ENCODE results near the gene UGT1A9. TPM values are rescaled to one million over a fixed set of nuclear protein-coding genes. Genes with fewer than 3 reads are reported as not detected.

UGT1A9 gene
- total and polyA plus RNA-seq, 2 of the 13 experiments (the other 11 are each of a cell fraction or from before 2014, with no cell fraction given): 0.07 TPM; not detected in 1

GRCh38 chr2:233684640-233685039 lies 12.9 kb downstream of the UGT1A9 start (continued):
- TF ChIP-seq DMTF1 (CRISPR knock-in tag; IDR thresholded peaks at IDR 0.05): no peak

- no peak overlapping the region for H3K27ac ChIP-seq (ENCODE audit: extremely low read length, insufficient read depth, low read length)
Measured at GRCh38 chr2:233686928-233687327, 15.2 kb downstream of the UGT1A9 start.

More at GRCh38 chr2:233686928-233687327, 15.2 kb downstream of the UGT1A9 start:
- no peaks in the 10 kb centered on the region for H3K79me2 ChIP-seq (ENCODE audit: insufficient read depth, low read length)
- no peak for DNase-seq (ENCODE audit: low spot score)
- H3K4me2 ChIP-seq (ENCODE audit: low read depth, low read length): no peak overlapping the region
- H3K27me3 ChIP-seq (ENCODE audit: control insufficient read depth in 1 of 2, insufficient read depth in 2 of 2, low read length in 2 of 2): no peaks in the 10 kb centered on the region
- no peak overlapping the region for H3K9ac ChIP-seq (ENCODE audit: insufficient read depth, low read depth, low read length)
- TF ChIP-seq THAP8 (CRISPR knock-in tag; IDR thresholded peaks at IDR 0.05; ENCODE audit: borderline replicate concordance) (no peak), SPEN (CRISPR knock-in tag; IDR thresholded peaks at IDR 0.05; ENCODE audit: low read depth) (no peak), ZNF800 (CRISPR knock-in tag; IDR thresholded peaks at IDR 0.05) (no peak), FOXA1 (IDR thresholded peaks at IDR 0.05) (no peak), FOXA1 (CRISPR knock-in tag; IDR thresholded peaks at IDR 0.05) (no peak), GTF2F1 (IDR thresholded peaks at IDR 0.05; ENCODE audit: low read length) (no peak), RERE (CRISPR knock-in tag; IDR thresholded peaks at IDR 0.05; ENCODE audit: low read depth) (no peak), ESRRA (CRISPR knock-in tag; IDR thresholded peaks at IDR 0.05; ENCODE audit: low read depth) (no peak)
- no peak for FAIRE-seq
- no peaks in the 10 kb centered on the region for H3K36me3 ChIP-seq (replicated peaks in 1 of 2; ENCODE audit: control insufficient read depth in 1 of 2, insufficient read depth in 2 of 2, low read length in 2 of 2)
- H4K20me1 ChIP-seq (ENCODE audit: insufficient read depth, low read length): no peaks in the 10 kb centered on the region
- ChIA-PET POLR2A (no interaction called here), CTCF (ENCODE audit: low intra/inter-chr PET ratio, low total read pairs) (no interaction called here)
- no peaks in the 10 kb centered on the region for H3K4me1 ChIP-seq (ENCODE audit: insufficient read depth, low read length)
- H2AFZ ChIP-seq (ENCODE audit: low read length): no peak overlapping the region
- H3K4me3 ChIP-seq (replicated peaks in 1 of 3; ENCODE audit: insufficient read depth in 1 of 3, low read depth in 2 of 3, low read length in 3 of 3): no peak overlapping the region
- 46% methylated on average over 5 of the region's 5 CpGs for WGBS (ENCODE audit: low lambda C conversion rate)
- no peaks in the 10 kb centered on the region for H3K9me3 ChIP-seq (ENCODE audit: low read length)
- no TSS peak for BruUV-seq (replicated peaks)
- in situ Hi-C loops (cut with HindIII; ENCODE audit: extremely low pct_ligation_motif_present, low pct_unique_long_range_greater_than_20kb): no loop called here
- no peak for ATAC-seq
- intact Hi-C loops (cut with micrococcal nuclease; ENCODE audit: unreplicated experiment): no loop called here
